IPS-NIHi11 (cell line): ENCODE data around the gene PYGB.
"Not testable (repeated sequence)": the region's sequence is repeated elsewhere in the genome, so short reads cannot be mapped to it uniquely, and the experiment has no call there.

Source experiments
- DNase-seq: peaks from one replicate; pipeline ENCODE4 v3.0.0; 2012; ENCODE audit warnings: mixed read lengths, low spot score

Gene PYGB

DNA sequence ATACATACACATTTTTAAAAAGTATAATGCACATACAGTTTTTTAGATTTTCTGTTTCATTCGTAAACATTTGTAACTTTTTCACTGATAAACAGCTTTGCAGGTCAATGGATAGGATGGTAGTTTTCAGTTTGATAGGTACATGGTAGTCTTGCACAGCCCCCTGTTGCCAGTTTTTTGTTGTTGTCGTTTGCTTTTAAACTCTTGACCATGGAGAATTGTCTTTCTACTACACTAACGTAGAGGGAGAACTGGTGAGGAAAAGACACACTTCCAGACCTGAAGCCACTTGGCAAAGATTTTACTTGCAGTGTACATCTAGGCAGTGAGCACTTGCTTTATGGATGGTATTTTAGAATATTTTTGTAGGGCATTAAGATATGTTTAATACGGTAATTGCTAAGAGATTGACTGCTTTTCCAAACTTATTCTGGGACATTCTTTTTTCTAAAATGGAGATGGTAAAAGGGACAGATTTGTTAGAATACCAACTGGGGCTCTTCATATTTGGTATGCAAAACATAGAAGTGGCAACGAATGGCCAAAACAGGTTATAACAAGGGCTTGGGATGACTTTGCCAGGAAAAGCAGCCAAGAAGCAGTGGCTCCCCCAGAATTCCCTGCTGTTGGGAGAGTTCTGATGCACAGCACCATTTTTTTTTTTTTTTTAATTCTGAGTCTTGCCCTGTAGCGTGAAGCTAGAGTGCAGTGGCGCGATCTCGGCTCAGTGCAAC is 1.5 kb downstream of the PYGB start:
- no peak for DNase-seq

DNA sequence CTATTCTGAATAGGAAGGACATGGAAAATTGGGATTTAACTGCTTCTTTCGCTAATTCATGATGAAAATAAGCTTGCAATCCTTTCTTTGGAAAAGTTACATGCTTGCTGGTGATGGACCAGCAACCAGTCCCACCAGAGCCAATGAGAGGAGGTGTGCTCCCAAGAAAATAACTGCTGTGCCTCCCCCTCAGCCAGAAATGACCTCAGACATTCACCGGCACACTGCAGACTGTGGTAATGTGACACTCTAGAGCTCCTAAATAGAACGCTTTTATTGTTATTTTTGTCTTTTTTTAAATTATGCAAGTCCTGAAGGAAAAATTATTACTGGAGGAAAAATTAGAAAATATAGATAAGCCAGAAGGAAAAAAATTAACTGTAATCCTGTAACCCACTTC is 2.6 kb downstream of the PYGB start:
- DNase-seq: no peak

DNA sequence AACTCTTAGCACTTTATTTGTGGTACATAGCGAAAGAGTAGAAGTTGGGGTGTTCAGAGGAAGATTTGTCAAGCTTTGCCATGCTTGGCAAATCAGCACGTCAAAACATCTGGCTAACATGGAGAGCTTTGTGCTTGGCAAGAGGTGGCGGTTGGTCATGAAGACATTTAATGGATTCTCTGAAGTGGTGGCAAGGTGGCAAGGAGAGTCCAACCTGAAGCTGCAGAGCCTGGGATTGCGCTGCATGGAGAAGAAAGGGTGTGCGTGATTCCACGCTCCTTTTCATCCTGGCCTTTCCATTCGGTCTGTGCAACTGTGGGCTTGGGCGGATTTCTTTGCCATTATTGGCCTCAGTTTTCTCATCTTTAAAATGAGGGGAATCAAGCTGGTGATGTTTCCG is 3.1 kb downstream of the PYGB start:
- DNase-seq: no peak

DNA sequence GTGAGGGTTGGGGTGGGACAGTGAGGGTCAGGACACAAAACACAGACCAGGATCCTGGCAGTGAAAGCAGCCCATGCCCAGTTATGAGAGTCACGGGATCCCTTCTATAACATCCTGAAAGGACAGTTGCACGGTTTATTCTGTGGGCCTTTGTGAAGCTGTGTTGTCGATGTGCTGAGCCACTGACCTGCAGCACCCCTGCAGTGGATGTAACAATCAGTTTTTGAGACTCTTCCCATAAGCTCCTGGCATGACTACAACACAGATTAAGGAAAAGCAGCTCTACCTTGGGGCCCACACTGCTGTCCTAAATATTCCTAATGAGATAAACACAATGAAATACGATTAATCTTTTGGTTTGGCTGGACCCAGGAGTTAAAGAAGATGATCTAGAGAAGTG is 3.7 kb downstream of the PYGB start:
- no peak for DNase-seq

DNA sequence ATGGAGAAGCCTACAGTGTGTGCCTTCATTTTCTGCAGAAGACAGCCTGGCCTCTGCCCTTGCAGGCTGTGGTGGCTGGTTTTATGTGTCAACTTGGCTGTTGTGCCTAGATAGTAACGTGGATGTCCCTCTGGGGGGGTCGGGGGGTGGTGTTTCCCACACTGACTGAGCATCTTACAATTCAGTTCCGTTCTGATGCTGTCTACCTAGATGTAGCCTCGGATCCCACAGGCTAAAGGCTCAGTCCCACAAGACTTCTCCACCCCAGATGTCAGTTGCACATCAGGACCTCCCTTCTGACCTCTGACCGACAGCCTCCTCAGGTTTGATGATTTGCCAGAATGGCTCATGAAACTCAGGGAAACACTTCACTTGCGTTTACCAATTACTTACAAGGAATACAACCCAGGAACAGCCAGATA is 4.4 kb downstream of the PYGB start:
- no peak for DNase-seq

DNA sequence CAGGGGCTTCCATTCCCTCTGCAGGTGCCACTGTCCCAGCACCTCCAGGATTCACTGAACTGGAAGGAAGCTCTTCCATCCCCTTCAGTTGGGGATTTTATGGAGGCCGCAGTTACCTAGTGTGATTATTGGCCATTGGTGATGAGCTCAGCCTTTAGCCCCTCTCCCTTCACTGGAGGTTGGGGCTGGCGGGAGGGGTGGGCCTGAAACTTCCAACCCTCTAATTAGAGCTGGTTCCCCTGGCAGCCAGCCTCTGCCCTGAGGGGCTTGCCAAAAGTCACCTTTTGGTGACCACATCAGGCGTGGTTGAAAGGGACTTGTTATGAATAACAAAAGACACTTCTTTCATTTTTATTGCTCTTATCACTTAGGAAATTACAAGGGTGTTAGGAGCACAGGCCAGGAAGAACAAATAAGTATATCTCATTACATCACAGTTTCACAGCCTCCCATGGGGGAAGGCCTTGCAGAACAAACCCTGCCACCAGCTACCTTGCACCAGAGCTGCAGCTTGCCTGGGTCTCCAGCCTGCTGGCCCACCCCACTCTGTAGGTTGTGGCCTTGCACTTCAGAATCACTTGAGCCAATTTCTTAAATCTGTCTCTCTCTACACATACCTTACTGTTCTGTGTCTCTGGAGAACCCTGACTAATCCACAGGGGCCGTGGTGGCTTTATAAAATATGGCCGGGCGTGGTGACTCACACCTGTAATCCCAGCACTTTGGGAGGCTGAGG is 5.0 kb downstream of the PYGB start:
- DNase-seq: no peak

DNA sequence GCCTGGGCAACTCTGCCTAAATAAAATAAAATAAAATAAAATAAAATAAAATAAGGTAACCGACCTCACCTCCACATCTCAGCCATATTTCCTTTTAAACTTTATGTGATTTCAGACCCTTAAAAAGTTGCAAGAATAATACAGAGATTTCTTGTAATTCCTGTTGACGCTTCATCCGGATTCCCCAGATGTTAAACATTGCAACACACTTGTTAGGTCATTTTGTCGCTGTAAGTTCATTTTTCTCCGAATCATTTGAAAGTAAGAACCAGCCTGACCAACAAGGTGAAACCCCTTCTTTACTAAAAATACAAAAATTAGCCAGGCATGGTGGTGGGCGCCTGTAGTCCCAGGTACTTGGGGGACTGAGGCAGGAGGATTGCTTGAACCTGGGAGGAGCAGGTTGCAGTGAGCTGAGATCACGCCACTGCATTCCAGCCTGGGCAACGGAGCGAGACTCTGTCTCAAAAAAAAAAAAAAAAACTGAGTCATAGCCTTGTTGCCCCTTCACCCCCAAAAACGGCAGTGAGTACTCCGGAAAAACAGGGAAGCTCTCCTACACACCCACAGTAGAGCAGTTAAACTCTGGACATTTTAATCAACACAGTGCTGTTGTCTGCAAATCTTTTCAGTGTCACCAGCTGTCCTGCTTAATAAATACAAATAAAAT is 5.9 kb downstream of the PYGB start:
- no peak for DNase-seq

DNA sequence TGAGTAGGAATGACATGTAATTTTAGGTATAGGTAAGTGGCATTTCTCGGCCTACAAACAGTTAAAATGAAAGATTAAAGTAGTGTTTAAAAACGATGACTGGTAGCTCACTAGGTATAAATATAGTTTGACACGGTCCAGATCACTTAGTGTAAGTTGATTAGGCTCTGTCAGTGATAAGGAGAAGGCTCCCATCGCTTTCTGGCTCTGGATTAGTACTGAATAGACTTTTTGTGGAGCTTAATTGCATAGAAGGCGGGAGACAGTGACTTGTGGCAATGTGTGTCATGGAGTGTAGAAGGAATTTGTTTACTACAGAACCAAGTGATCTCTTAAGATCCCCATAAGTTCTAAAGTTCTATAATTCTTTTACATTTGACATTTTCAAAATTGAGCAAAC is 6.7 kb downstream of the PYGB start:
- no peak for DNase-seq

DNA sequence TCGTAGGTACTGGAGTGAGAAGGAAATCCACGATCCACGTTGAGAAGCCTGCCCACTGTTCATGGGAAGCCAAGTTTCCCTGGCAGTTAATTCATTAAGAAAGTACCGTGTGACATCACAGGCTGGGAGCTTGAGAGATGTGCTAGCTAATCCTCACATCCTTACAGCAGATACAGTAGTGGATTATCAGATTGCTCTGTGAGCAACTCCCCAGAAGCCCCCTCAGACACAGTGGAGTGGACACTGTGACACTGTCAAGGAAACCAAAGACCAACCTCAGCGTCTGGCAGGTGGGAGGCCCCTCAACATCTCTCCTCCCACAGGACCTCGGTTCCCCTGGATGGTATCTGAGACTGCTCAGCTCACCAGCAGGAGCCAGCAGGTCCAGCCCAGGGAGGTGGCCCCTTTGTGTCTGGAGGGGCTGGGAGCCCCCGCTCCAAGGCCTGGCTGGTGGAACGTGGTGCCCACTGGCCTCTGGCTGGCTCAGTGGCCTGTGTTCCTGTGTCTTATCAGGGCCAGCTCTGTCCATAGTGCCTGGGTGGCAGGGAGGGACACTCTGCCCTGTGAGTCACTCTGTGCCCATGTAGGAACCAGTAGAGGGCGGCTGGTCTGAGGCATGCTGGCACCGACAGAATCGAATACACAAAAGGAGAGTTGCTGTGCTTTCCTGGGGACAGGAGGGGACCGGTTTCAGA is 7.2 kb downstream of the PYGB start:
- no peak for DNase-seq

DNA sequence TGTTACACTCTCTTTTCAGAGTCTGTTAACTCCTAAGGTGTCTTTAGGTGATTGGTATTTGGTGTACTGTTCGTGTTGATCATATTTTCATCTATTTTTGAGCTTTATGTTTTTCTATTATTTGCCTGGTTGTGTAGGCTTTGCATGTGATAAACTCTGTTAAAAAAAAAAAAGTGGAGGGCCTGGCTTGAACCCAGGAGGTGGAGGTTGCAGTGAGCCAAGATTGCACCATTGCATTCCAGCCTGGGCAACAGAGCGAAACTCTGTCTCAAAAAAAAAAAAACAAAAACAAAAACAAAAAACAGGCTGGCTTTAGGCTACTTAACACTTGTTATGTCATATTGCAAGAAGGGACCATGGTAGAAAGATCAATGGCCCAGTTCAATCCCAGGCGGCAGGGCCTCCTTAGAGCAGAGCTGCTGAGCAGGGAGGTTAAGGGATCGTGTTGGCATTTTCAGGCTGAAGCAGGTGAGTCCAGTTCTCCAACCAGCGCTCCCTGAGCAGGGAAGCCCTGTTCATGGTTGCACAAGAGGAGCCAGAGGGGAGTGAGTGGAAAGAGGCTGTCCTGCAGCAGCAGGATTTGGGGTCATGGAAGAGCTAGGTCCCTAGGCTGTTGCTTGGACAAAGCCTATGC is 8.5 kb downstream of the PYGB start:
- no peak for DNase-seq

DNA sequence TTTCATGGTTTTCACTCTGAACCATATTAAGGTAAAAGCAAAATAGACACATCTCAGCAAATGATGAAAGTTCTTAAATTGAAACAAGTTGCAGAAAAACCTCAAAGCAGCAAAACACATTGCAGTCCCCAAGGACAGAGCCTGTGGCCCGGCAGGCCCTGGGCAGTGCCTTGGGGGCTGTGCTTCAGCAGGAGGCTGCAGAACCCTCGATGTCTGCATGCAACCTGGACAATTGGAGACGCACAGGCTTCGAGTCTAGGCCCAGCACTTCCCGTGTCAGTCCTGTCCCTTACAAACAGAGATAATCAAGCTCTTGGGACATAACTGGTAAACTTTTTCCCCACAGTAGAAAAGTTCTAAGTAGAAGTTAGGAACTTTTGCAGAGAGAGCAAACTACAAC is 9.2 kb downstream of the PYGB start:
- no peak for DNase-seq

DNA sequence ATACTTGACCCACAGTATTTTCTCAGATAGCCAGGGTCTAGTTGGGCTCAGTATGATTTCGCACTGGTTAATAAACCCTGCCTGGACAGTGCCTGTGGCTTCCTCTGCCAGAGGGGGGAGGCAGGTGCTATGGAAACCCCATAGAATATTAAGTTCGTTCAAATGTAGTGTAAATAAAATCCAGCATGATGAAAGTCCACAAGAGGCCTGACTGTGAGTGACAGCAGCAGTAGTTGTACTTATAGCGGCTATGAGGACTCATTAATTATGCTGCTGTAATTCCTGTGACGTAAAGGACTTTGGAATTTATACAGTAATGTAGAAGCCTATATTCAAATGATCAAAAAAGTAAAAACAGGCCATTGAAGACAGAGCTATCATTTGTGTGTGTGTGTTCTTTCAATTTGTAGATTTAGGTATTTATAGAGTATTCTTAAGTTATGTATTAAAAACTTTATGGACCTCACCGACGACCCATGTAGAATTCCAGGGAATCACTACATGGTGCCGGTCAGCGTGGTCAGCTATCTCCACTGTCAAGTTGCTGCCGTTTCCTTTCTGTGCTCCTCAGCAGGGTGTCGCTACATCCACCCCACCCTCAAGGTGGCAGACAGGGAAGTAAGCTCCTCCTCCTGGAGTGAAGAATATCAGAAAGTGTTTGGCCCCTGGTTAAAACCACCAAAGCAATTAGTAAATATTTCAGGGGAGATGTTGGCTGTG is 10.0 kb downstream of the PYGB start:
- no peak for DNase-seq

DNA sequence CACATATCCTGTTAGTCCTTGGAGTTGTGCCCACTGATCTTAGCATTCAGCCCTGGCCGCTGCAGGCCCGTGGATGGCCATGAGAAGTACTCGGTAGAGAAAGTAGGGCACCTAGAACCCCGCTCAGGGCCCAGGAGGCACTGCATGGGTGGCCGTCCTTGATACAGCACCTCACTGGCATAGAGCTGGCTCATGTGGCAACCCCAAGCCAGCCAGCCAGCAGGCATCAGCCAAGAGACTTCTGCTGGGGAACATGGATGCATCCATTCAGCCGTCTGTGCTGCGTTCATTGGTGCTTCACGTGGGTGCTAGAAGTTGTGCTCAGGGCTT is 10.6 kb downstream of the PYGB start:
- DNase-seq: no peak

DNA sequence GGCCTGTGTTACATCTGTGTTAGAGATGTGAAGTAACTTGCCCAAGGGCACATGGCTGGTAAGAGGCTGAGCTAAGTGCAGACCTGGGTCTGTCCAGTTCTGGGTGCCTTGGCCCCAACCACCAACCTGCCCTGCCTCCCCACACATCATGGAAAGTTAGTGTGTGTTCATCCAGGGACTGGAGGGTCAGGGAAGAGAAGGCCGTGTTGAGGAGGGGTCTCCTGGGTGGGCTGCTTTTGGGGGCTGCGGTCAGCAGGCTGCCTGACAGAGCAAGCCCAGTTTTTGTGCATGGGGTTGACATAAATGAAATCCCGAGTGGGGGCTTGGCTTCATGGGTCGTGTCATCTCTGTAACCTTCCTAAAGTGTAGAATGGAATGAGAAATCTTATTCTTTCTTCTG is 10.9 kb downstream of the PYGB start:
- no peak for DNase-seq

DNA sequence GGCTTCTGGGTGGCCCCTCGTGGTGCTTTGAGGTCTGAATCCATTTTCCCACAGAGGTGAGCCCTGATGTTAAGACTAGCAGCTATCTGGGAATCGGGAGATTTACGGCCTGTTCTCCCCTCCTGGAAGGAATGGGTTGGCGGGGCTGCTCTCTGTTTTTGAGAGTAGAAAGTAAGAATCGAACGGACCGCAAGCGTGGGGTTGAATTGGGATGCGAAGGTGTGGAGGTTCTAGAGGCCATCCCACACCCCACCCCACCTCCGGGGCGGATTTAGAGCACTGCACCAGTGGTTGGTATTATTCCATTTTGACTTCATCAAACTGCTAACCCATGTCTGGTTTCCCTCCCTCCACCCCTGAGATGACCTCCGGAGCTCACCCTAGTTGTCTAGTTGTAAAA is 11.5 kb downstream of the PYGB start:
- DNase-seq: no peak

DNA sequence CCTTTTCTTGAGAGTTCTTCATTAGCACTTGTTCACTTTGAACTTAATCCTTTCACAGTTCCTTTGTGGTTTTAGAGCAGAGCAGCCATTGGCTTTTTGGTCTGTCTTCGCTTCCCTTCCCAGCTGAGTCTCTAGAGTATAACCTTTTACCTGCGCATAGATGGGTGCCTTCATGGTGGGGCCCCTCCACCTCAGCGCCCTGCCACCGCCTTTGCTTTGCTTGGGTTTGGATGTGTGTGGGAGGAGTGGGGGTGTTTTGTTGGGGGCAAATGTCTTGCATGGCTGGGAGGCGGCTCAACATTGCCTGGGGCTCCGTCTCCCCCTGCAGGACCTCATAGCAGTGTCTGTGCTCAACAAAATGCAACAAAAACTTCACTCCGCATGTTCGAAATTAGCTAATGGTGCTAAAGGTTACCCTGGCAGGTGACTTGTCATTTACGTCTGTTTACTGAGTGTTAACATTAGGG is 11.9 kb downstream of the PYGB start:
- DNase-seq: no peak

DNA sequence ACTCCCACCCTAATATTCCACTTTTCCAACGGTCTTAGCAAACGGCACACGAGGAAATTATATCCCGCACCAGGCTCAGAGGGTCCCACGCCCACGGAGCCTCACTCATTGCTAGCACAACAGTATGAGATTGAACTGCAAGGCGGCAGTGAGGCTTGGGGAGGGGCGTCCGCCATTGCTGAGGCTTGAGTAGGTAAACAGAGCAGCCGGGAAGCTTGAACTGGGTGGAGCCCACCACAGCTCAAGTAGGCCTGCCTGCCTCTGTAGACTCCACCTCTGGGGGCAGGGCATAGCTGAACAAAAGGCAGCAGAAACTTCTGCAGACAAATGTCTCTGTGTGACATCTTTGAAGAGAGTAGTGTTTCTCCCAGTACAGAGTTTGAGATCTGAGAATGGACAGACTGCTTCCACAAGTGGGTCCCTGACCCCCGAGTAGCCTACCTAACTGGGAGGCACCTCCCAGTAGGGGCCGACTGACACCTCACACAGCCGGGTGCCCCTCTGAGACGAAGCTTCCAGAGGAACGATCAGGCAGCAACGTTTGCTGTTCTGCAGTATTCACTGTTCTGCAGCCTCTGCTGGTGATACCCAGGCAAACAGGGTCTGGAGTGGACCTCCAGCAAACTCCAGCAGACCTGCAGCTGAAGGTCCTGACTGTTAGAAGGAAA is 13.0 kb downstream of the PYGB start:
- DNase-seq: not testable (repeated sequence)

DNA sequence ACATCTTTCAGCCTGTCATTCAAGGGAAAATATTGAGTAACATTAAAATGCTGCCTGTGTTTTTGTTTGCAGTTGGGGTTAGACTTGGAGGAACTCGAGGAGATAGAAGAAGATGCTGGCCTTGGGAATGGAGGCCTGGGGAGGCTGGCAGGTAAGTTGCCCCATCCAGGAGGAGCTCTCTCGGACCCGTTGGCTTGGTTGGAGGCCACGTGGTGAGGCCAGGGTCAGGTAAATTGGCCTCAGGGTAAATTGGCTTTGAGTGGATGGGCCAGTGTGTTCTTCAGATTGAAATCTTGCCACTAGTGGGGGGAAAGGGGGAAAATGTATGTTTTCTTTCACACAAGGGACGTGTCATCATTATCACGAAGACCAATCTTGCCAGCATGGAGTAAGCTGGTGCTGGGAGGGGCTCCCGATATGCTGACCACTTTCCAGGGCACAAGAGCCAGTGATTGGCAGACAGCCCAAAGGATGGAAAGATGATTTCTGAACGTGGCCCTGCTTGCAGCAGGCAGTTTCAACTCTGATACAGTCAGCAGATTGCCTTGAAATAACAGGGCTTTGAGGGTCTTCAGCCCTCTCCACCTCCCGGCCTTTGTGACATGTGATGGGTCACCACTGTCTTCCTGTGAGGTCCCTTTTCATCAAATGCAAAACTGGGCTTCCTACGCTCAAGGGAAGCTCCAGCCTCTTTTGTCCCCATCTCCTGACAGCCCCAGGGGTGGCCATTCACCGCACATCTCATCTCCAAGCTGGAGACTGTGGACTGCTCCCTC is 21.4 kb downstream of the PYGB start:
- DNase-seq: no peak

DNA sequence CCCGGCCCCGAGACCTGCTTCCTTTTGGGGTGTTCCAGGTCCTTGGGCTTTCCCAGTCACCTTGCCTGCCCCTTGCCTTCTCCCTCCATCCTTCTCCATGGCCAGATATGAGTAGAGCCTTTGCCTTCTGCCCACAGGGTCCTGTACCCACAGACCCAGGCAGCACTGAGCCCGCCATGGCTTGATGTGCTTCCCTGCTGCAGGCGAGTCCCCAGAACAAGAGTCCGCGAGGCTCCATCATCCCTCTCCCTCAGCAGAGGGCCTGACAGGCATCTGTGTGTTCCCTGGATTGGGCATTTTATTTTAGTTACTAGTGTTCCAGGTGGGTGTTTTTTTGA is 21.9 kb downstream of the PYGB start:
- DNase-seq: no peak

DNA sequence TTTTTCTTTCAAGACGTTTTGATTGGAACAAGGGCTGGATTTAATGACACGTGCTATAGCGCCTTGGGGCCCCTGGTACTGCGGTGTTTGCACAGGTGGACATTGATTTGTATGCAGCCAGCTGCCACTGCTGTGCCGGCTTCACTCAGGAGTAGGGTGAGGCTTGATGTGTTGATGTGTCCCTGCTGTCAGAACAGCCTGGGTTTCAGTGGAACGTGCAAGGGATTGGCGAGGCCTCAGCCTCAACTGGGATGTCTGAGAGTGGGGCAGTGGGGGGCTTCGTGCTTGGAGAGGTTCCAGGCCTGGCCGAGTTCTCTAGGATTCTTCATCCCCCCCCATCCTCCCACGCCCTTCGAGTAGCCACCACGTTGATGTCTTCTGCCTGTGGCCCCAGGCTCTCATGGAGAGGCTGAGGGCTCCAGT is 23.0 kb downstream of the PYGB start:
- no peak for DNase-seq
